HEK293T (cell line): ENCODE data around the gene CSNK2A2.

ENCODE experiments used
- CTCF ChIA-PET: fragments of 350-600 bp; formaldehyde crosslinking; extraction: SDS; loops from one replicate; lab custom pipeline; 2021; ENCODE audit warnings: antibody characterized with exemption, inconsistent platforms; lab: Yijun Ruan, JAX
- POLR2A ChIA-PET: fragments of 350-600 bp; formaldehyde crosslinking; extraction: SDS; loops from one replicate; lab custom pipeline; 2020; ENCODE audit warnings: antibody characterized with exemption, inconsistent platforms; lab: Yijun Ruan, JAX
- DNase-seq: peaks from one replicate; pipeline ENCODE4 v3.0.0; 2012; ENCODE audit warnings: mixed read lengths; ENCODE audit errors: extremely low spot score
- ARNT ChIP-seq: fragments of 450-650 bp; IDR thresholded peaks from 2 replicates; pipeline ENCODE4 v1.6.1; 2017; ENCODE audit warnings: mild to moderate bottlenecking
- BHLHE40 ChIP-seq: fragments of 450-650 bp; IDR thresholded peaks from 2 replicates; pipeline ENCODE4 v1.6.1; 2016; ENCODE audit warnings: mild to moderate bottlenecking, moderate library complexity, borderline replicate concordance
- CTBP1 ChIP-seq: fragments of 450-650 bp; IDR thresholded peaks from 2 replicates; pipeline ENCODE4 v1.6.1; 2016; ENCODE audit warnings: borderline replicate concordance
- ELF4 ChIP-seq: fragments of 450-650 bp; IDR thresholded peaks from 2 replicates; pipeline ENCODE4 v1.6.1; 2017; ENCODE audit warnings: antibody characterized with exemption
- FOXA1 ChIP-seq: fragments of 450-650 bp; IDR thresholded peaks from 2 replicates; pipeline ENCODE4 v1.6.1; 2016; ENCODE audit warnings: mild to moderate bottlenecking
- FOXK2 ChIP-seq: fragments of 450-650 bp; IDR thresholded peaks from 2 replicates; pipeline ENCODE4 v1.6.1; 2016; ENCODE audit warnings: mild to moderate bottlenecking
- FOXM1 ChIP-seq: fragments of 450-650 bp; IDR thresholded peaks from 2 replicates; pipeline ENCODE4 v1.6.1; 2017; ENCODE audit warnings: mild to moderate bottlenecking, borderline replicate concordance
- HDGF ChIP-seq: fragments of 450-650 bp; IDR thresholded peaks from 2 replicates; pipeline ENCODE4 v1.6.1; 2017; ENCODE audit warnings: antibody characterized with exemption, borderline replicate concordance
- L3MBTL2 ChIP-seq: fragments of 450-650 bp; conservative IDR thresholded peaks from 2 replicates; pipeline ENCODE4 v1.6.1; 2016; ENCODE audit warnings: mild to moderate bottlenecking
- LEF1 ChIP-seq: fragments of 450-650 bp; IDR thresholded peaks from 2 replicates; pipeline ENCODE4 v1.6.1; 2017; ENCODE audit warnings: mild to moderate bottlenecking, borderline replicate concordance
- NFRKB ChIP-seq: fragments of 450-650 bp; IDR thresholded peaks from 2 replicates; pipeline ENCODE4 v1.6.1; 2016; ENCODE audit warnings: mild to moderate bottlenecking, moderate library complexity
- PKNOX1 ChIP-seq: fragments of 450-650 bp; IDR thresholded peaks from 2 replicates; pipeline ENCODE4 v1.6.1; 2016
- SP1 ChIP-seq: fragments of 450-650 bp; IDR thresholded peaks from 2 replicates; pipeline ENCODE4 v1.6.1; 2017
- SUZ12 ChIP-seq: fragments of 450-650 bp; IDR thresholded peaks from 2 replicates; pipeline ENCODE4 v1.6.1; 2016; ENCODE audit warnings: mild to moderate bottlenecking
- TARDBP ChIP-seq: fragments of 450-650 bp; IDR thresholded peaks from 2 replicates; pipeline ENCODE4 v1.6.1; 2016
- ZNF384 ChIP-seq: fragments of 450-650 bp; IDR thresholded peaks from 2 replicates; pipeline ENCODE4 v1.6.1; 2016

Gene CSNK2A2

DNA sequence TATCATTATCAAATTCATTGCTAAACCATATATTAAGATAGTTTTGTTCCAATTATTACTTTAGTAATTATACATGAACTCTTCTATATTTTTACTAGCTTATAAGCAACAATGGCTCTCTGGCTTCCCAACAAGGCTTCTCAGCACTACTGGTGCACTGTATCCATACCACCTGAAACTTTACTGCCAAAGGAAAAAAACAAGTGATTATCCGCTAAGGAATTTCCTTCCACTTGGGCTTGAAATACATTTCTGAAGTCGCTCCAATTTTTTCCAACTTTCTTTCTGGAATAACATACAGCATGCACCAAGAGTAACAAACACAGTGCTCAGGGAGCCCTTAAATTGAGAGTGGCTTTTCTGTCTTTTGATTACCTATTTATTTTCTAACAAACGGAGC lies 2.1 kb downstream of the CSNK2A2 start:
- POLR2A ChIA-PET, result no interaction called here
- no peak for TF ChIP-seq FOXK2
- no peak for TF ChIP-seq SUZ12
- no peak for TF ChIP-seq FOXA1
- no peak for TF ChIP-seq NFRKB
- TF ChIP-seq L3MBTL2, result no peak
- no peak for TF ChIP-seq ARNT
- TF ChIP-seq BHLHE40, result no peak
- TF ChIP-seq HDGF, result no peak
- no peak for TF ChIP-seq PKNOX1
- TF ChIP-seq SP1, result no peak
- TF ChIP-seq ELF4, result no peak
- TF ChIP-seq FOXM1, result no peak
- no peak for TF ChIP-seq ZNF384
- TF ChIP-seq CTBP1, result no peak
- no peak for TF ChIP-seq LEF1
- no peak for TF ChIP-seq TARDBP
- no peak for DNase-seq
- CTCF ChIA-PET, result no interaction called here

DNA sequence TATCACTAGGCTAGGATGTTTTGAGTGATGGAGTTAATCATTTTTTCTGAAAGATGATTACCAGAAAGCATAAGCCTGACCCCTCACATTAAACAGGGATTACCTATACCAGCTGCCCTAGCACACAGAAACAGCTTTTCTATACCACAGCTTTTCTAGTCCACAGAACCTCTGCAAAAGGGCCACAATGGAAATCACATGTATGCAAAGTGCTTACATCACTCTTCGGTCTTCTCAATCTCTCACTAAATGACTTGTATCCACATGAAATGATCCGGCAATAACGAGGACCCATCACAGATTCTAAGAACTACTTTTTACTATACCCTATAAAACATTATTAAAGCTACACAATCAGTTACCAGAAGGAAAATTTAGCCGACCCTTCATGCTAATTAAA lies 2.6 kb downstream of the CSNK2A2 start:
- CTCF ChIA-PET, result no interaction called here
- DNase-seq, result no peak
- POLR2A ChIA-PET, result no interaction called here
- TF ChIP-seq FOXM1 (no peak), PKNOX1 (no peak), TARDBP (no peak), L3MBTL2 (no peak), FOXK2 (no peak), FOXA1 (no peak), ELF4 (no peak), HDGF (no peak), ARNT (no peak), SP1 (no peak), NFRKB (no peak)

- TF ChIP-seq HDGF (no peak), BHLHE40 (no peak), FOXA1 (no peak), ZNF384 (no peak), FOXM1 (no peak), L3MBTL2 (no peak), SP1 (no peak), TARDBP (no peak), CTBP1 (no peak), LEF1 (no peak), FOXK2 (no peak)
- CTCF ChIA-PET, result no interaction called here
- no peak for DNase-seq
- POLR2A ChIA-PET, result no interaction called here
Measured at GRCh38 chr16:58194790-58195189, 3.1 kb downstream of the CSNK2A2 start.

DNA sequence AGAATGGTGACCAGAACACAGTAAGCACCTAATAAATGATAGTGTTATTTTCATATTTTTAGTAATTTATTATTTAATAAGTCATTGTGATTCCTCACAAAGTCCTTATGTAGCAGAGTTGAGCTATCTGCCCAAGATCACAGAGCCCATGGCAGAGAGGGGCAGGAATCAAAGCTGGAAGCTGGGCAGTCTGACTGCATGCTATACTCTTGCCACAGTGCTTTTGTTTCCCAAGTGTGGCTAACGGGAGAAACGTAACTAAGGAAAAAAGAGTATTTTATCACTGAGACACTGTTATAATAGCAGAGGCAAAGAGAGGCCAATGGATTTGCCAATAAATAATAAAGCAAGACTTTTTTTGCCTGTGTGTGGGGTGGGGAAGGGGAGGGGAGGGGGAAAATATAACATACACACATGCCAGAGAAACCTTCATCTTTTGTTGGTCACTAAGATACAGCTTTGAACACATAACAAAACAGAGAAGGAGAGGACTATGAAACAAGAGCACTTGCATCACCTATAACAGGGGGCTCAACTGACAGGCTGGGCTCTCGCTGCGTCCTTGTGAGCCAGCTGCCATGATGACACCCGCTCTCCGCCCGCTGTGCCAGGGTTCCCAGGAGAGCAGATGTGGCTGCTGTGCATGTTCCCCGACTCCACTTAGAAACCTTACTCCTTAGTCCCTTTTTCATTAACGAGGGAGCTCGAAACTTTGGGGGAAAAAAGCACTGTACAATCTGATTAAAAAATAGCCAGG lies 10.1 kb downstream of the CSNK2A2 start:
- no peak for TF ChIP-seq PKNOX1
- no peak for TF ChIP-seq HDGF
- TF ChIP-seq ZNF384, result no peak
- TF ChIP-seq L3MBTL2, result no peak
- TF ChIP-seq FOXA1, result no peak
- no peak for TF ChIP-seq SUZ12
- no peak for TF ChIP-seq CTBP1
- TF ChIP-seq FOXK2, result no peak
- TF ChIP-seq BHLHE40, result no peak
- TF ChIP-seq FOXM1, result no peak
- no peak for TF ChIP-seq TARDBP
- no peak for TF ChIP-seq ELF4
- TF ChIP-seq ARNT, result no peak
- TF ChIP-seq SP1, result no peak
- TF ChIP-seq LEF1, result no peak
- TF ChIP-seq NFRKB, result no peak
- no peak for DNase-seq
- CTCF ChIA-PET, result interaction anchor here (0.6 kb wide), 1 partner anchor 398 kb away, joined by 4 read pairs; no protein-coding TSS in a partner anchor
- POLR2A ChIA-PET, result interaction anchor here (1.2 kb wide), 1 partner anchor 59 kb away, joined by 3 read pairs; the partner anchor contains the start of gene CFAP20

DNA sequence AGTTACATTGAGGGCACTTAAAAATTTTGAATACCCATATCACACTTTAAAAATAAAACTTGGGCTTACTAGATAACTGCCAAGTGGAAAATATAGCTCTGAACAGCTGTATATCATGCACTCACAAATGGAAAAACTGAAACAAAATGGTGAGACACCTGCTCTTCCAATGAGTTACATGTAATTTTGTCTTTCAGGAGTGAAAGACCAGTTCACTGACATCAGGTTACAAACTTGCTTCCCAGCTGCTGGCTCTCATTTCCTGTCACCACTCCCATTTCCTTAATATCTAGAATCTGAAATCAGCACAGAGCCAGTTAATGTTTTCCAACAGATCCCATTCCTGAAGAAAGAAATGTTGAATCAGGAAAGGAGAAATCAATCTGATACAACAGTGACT lies 10.8 kb downstream of the CSNK2A2 start:
- POLR2A ChIA-PET, result interaction anchor here (1.5 kb wide), 1 partner anchor 10 kb away, joined by 4 read pairs; no protein-coding TSS in a partner anchor
- TF ChIP-seq LEF1, result no peak
- TF ChIP-seq ELF4, result no peak
- TF ChIP-seq ZNF384, result no peak
- no peak for TF ChIP-seq BHLHE40
- TF ChIP-seq NFRKB, result no peak
- no peak for TF ChIP-seq FOXK2
- no peak for TF ChIP-seq HDGF
- TF ChIP-seq ARNT, result no peak
- CTCF ChIA-PET, result no interaction called here
- DNase-seq, result no peak
